HepG2 (cell line): ENCODE results near the gene RNF10. TPM values are rescaled to one million over a fixed set of nuclear protein-coding genes. Genes with fewer than 3 reads are reported as not detected.

ENCODE experiments used
- CEBPG ChIP-seq: IDR thresholded peaks from 2 replicates; pipeline ENCODE4 v1.6.1; 2016
- CHD2 ChIP-seq: IDR thresholded peaks from 2 replicates; pipeline ENCODE4 v1.6.1; 2011; ENCODE audit warnings: low read depth, low read length, improper control_type of control experiment
- MIER3 ChIP-seq: IDR thresholded peaks from 2 replicates; pipeline ENCODE4 v1.6.1; 2016; ENCODE audit warnings: missing compliant biosample characterization, borderline replicate concordance
- SNAI1 ChIP-seq: sonication (generic); formaldehyde crosslinking; IDR thresholded peaks from 2 replicates; pipeline ENCODE4 v1.5.0; 2020; ENCODE audit warnings: mild to moderate bottlenecking, missing genetic modification reagents, borderline replicate concordance
- TEAD3 ChIP-seq: optimal IDR thresholded peaks from 2 replicates; pipeline ENCODE3; 2016; ENCODE audit warnings: borderline replicate concordance
- THAP11 ChIP-seq: IDR thresholded peaks from 2 replicates; pipeline ENCODE4 v1.6.1; 2016; ENCODE audit warnings: missing biosample characterization, missing genetic modification reagents
- ZMYM2 ChIP-seq: sonication (generic); formaldehyde crosslinking; IDR thresholded peaks from 2 replicates; pipeline ENCODE4 v1.8.0; 2022; ENCODE audit warnings: mild to moderate bottlenecking, missing genetic modification reagents
- ZNF468 ChIP-seq: sonication (generic); formaldehyde crosslinking; IDR thresholded peaks from 2 replicates; pipeline ENCODE4 v1.8.0; 2022; ENCODE audit warnings: mild to moderate bottlenecking, moderate library complexity, missing genetic modification reagents
- ZNF761 ChIP-seq: sonication (generic); formaldehyde crosslinking; conservative IDR thresholded peaks from 2 replicates; pipeline ENCODE4 v1.4.0; 2020; ENCODE audit warnings: mild to moderate bottlenecking, missing genetic modification reagents
- ZNF792 ChIP-seq: IDR thresholded peaks from 2 replicates; pipeline ENCODE4 v1.6.1; 2016
- ZSCAN25 ChIP-seq: sonication (generic); formaldehyde crosslinking; IDR thresholded peaks from 2 replicates; pipeline ENCODE4 v1.8.0; 2022; ENCODE audit warnings: mild to moderate bottlenecking, missing genetic modification reagents
- polyA plus RNA-seq, 8 experiments: library from polyadenylated mRNA; depleted of rRNA in 3 of 8; stranded (reverse) in 7 of 8; unstranded in 1 of 8; fragments of >200 nt; fragmentation: Illumina TruSeq in 4 of 8; extraction: Trizol in 4 of 8; gene quantifications; 2 replicates each; pipeline versions ENCODE4 v1.2.1 to v1.2.3, GENCODE V29; 2011 to 2016; ENCODE audit warnings: low read depth in 4 of 8, missing spikeins in 1 of 8, mixed read lengths in 1 of 8; ENCODE audit not compliant: insufficient read depth in 1 of 8
- total RNA-seq, 5 experiments: library from RNA; depleted of rRNA; stranded (reverse); fragments of >200 nt; fragmentation: Illumina TruSeq; extraction: Trizol; gene quantifications; 2 replicates each; pipeline ENCODE4 v1.2.3, GENCODE V29; 2016; ENCODE audit warnings: low read depth in 1 of 5
- TF ChIP-seq, protein P1 (sequence below): sonication (generic); formaldehyde crosslinking; IDR thresholded peaks from 2 replicates; pipeline ENCODE4 v1.4.0; 2020; ENCODE audit warnings: mild to moderate bottlenecking, missing genetic modification reagents
- TF ChIP-seq, protein P2 (sequence below): sonication (generic); formaldehyde crosslinking; IDR thresholded peaks from 2 replicates; pipeline ENCODE4 v1.8.1; 2022; ENCODE audit warnings: mild to moderate bottlenecking, missing genetic modification reagents

Gene RNF10
- total and polyA plus RNA-seq, 2 of the 13 experiments (the other 11 are each of a cell fraction or from before 2014, with no cell fraction given): 62.5 to 88.0 TPM

DNA sequence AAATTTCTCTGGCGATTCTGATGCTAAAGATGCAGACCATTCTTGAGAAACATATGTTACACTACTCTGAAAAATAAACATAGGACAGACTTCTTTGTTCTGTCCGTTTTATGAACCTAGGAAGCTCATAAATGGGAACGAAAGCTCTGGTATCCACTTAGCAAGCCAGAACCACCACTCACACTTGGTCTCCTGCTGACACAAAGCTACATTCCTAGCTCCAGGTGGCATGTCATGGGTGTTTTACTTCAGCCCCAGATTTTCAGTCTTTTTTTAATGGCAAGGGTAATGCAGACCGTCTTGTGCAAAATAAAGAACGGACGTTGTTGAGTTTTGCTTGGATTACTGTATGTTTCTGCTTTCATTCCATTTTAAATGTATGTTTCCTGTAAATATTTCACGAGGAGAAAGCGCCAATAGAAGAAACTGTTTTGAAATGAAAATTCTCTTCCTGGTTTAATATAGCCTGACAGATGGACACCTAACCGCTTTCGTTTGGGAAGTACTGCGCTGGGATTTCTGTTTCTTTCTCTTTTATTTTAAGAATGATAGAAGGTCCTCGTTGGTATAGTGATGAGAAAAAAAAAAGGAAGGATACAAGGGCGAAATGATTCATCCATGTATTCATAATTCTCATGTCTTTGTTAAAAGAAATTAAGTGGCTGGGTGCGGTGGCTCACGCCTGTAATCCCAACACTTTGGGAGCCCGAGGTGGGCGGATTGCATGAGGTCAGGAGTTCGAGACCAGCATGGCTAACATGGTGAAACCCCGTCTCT is 4.3 kb upstream of the RNF10 start (continued):
- TF ChIP-seq, protein P1, sequence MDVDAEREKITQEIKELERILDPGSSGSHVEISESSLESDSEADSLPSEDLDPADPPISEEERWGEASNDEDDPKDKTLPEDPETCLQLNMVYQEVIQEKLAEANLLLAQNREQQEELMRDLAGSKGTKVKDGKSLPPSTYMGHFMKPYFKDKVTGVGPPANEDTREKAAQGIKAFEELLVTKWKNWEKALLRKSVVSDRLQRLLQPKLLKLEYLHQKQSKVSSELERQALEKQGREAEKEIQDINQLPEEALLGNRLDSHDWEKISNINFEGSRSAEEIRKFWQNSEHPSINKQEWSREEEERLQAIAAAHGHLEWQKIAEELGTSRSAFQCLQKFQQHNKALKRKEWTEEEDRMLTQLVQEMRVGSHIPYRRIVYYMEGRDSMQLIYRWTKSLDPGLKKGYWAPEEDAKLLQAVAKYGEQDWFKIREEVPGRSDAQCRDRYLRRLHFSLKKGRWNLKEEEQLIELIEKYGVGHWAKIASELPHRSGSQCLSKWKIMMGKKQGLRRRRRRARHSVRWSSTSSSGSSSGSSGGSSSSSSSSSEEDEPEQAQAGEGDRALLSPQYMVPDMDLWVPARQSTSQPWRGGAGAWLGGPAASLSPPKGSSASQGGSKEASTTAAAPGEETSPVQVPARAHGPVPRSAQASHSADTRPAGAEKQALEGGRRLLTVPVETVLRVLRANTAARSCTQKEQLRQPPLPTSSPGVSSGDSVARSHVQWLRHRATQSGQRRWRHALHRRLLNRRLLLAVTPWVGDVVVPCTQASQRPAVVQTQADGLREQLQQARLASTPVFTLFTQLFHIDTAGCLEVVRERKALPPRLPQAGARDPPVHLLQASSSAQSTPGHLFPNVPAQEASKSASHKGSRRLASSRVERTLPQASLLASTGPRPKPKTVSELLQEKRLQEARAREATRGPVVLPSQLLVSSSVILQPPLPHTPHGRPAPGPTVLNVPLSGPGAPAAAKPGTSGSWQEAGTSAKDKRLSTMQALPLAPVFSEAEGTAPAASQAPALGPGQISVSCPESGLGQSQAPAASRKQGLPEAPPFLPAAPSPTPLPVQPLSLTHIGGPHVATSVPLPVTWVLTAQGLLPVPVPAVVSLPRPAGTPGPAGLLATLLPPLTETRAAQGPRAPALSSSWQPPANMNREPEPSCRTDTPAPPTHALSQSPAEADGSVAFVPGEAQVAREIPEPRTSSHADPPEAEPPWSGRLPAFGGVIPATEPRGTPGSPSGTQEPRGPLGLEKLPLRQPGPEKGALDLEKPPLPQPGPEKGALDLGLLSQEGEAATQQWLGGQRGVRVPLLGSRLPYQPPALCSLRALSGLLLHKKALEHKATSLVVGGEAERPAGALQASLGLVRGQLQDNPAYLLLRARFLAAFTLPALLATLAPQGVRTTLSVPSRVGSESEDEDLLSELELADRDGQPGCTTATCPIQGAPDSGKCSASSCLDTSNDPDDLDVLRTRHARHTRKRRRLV (CRISPR knock-in tag): peak; percentile 41; the same call in 1 of the 2 replicates
- TF ChIP-seq ZNF468 (no peak), TEAD3 (CRISPR knock-in tag) (peak; percentile 99), ZNF761 (CRISPR knock-in tag) (0 out of 2 replicates have a peak, but pooled peaks have one; percentile 6), ZSCAN25 (CRISPR knock-in tag) (0 out of 2 replicates have a peak, but pooled peaks have one; percentile 40), CHD2 (no peak), MIER3 (CRISPR knock-in tag) (no peak), THAP11 (no peak), ZMYM2 (0 out of 2 replicates have a peak, but pooled peaks have one; percentile 36), CEBPG (CRISPR knock-in tag) (peak; percentile 17; the same call in 1 of the 2 replicates), SNAI1 (0 out of 2 replicates have a peak, but pooled peaks have one; percentile 55), ZNF792 (CRISPR knock-in tag) (0 out of 2 replicates have a peak, but pooled peaks have one; percentile 26)
- TF ChIP-seq, protein P2, sequence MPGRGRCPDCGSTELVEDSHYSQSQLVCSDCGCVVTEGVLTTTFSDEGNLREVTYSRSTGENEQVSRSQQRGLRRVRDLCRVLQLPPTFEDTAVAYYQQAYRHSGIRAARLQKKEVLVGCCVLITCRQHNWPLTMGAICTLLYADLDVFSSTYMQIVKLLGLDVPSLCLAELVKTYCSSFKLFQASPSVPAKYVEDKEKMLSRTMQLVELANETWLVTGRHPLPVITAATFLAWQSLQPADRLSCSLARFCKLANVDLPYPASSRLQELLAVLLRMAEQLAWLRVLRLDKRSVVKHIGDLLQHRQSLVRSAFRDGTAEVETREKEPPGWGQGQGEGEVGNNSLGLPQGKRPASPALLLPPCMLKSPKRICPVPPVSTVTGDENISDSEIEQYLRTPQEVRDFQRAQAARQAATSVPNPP (CRISPR knock-in tag): no peak
